ENCODE data around the gene VSTM2B.

Gene VSTM2B

GRCh38 chr19:29497241-29497640 is 28.6 kb upstream of the VSTM2B start:
- no peak for DNase-seq (ENCODE audit: low read depth)
- TF ChIP-seq, protein P1, sequence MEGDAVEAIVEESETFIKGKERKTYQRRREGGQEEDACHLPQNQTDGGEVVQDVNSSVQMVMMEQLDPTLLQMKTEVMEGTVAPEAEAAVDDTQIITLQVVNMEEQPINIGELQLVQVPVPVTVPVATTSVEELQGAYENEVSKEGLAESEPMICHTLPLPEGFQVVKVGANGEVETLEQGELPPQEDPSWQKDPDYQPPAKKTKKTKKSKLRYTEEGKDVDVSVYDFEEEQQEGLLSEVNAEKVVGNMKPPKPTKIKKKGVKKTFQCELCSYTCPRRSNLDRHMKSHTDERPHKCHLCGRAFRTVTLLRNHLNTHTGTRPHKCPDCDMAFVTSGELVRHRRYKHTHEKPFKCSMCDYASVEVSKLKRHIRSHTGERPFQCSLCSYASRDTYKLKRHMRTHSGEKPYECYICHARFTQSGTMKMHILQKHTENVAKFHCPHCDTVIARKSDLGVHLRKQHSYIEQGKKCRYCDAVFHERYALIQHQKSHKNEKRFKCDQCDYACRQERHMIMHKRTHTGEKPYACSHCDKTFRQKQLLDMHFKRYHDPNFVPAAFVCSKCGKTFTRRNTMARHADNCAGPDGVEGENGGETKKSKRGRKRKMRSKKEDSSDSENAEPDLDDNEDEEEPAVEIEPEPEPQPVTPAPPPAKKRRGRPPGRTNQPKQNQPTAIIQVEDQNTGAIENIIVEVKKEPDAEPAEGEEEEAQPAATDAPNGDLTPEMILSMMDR (conservative IDR thresholded peaks at IDR 0.05; ENCODE audit: low read length) = no peak
- no peak overlapping the region for H3K4me3 ChIP-seq (ENCODE audit: low read length)

DNA sequence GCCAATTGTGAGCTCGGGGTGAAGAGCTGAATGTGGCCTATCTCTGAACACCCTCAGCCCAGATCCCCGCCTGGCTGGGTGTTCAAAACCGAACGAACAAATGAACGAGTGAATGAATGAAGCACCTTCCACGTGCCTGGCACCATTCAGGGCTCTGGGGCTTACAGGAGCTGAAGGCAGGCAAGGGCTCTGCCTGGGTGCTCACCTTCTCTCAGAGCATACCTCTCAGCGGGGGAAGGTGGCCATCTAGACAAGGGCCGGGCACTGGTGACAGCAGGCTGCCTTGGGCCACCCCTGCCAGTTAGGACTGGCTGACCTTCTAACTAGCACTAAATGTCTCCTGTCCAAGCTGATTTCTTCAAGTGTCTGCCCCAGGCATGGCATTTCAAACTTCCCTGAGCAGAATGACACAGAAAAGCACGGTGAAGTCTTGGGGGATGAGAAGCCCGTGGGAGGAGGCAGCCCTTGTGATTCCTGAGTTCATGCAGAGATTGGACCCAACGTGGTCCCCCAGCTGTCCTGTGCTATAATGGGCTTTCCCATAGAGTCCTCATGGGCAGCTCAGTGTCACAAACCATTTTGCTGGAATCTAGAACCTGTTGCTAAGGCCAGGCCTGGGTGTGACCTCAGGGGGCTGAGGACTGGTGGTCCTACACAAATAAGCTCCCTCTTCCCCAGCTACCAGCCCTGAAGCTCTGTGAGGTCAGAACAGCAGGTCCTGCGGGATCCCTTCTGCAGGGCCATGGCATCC is 27.9 kb upstream of the VSTM2B start:
- TF ChIP-seq, protein P1 (conservative IDR thresholded peaks at IDR 0.05; ENCODE audit: low read length) = no peak
- H3K4me3 ChIP-seq (ENCODE audit: low read length) = no peak overlapping the region
- DNase-seq (ENCODE audit: low read depth) = no peak

DNA sequence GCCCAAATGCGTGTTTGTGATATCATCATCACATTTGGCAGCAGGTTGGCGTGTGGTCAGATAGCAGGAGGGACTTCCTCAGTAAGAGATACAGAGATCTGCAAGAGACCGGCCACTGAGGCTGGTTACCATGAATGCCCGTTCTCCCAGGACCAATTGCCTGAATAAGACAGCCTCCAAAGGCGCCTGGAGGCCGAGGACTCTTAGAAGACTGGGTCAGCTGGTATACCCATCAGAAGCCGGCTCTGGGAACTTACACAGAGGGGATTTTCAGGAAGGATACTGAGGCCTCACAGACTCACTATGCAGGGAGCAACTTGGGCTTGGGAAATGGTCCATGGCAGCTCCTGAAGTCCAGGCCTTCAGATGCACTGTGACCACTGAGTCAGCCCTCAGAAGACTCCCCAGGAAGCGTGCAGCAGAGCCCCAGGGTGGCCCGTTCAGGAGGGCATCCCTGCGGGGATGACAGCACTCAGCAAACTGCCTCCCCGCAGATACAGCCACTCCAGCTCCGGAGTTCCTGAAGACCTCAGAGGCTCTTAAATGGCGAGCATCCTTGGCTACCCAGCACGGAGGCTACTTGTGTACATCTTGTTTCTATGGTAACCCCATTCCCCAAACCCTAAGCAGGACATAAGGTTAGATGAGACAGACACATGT is 26.4 kb upstream of the VSTM2B start:
- TF ChIP-seq, protein P1 (conservative IDR thresholded peaks at IDR 0.05; ENCODE audit: low read length) = no peak
- DNase-seq (ENCODE audit: low read depth) = no peak
- no peak overlapping the region for H3K4me3 ChIP-seq (ENCODE audit: low read length)

- no peak overlapping the region for H3K4me3 ChIP-seq (ENCODE audit: low read length)
- DNase-seq (ENCODE audit: low read depth) = no peak
- TF ChIP-seq, protein P1 (conservative IDR thresholded peaks at IDR 0.05; ENCODE audit: low read length) = no peak
Measured at GRCh38 chr19:29499921-29500590, 25.7 kb upstream of the VSTM2B start.

GRCh38 chr19:29501816-29502580 is 23.8 kb upstream of the VSTM2B start:
- TF ChIP-seq, protein P1 (conservative IDR thresholded peaks at IDR 0.05; ENCODE audit: low read length) = no peak
- H3K4me3 ChIP-seq (ENCODE audit: low read length) = no peak overlapping the region
- no peak for DNase-seq (ENCODE audit: low read depth)

GRCh38 chr19:29502581-29502850 is 23.3 kb upstream of the VSTM2B start:
- no peak for DNase-seq (ENCODE audit: low read depth)
- H3K4me3 ChIP-seq (ENCODE audit: low read length) = no peak overlapping the region
- TF ChIP-seq, protein P1 (conservative IDR thresholded peaks at IDR 0.05; ENCODE audit: low read length) = no peak
